GM23248 (cell line): ENCODE results near the gene PSORS1C1. TPM values are rescaled to one million over a fixed set of nuclear protein-coding genes. Genes with fewer than 3 reads are reported as not detected.

Experiments
- DNase-seq: peaks from one replicate; pipeline ENCODE4 v3.0.0-alpha.2; 2015
- H2AFZ ChIP-seq: fragments of 200-600 bp; sonication (generic); 2 replicates; pipeline ENCODE4 v1.6.1; 2016; ENCODE audit warnings: antibody characterized with exemption
- H3F3A ChIP-seq: fragments of 200-600 bp; sonication (generic); 2 replicates; pipeline ENCODE4 v1.6.1; 2016; ENCODE audit warnings: mild to moderate bottlenecking, antibody characterized with exemption, mixed run types; ENCODE audit not compliant: insufficient read depth
- H3K27ac ChIP-seq: fragments of 200-600 bp; sonication (generic); 2 replicates; pipeline ENCODE4 v1.5.1; 2016; ENCODE audit warnings: mild to moderate bottlenecking
- H3K27me3 ChIP-seq: fragments of 200-600 bp; sonication (generic); replicated peaks from 2 replicates; pipeline ENCODE4 v1.6.1; 2016; ENCODE audit warnings: mild to moderate bottlenecking; ENCODE audit not compliant: insufficient read depth
- H3K36me3 ChIP-seq: fragments of 200-600 bp; sonication (generic); 2 replicates; pipeline ENCODE4 v1.6.1; 2016; ENCODE audit warnings: low read depth, mild to moderate bottlenecking
- H3K4me1 ChIP-seq: fragments of 200-600 bp; sonication (generic); 2 replicates; pipeline ENCODE4 v1.6.1; 2016; ENCODE audit warnings: mild to moderate bottlenecking; ENCODE audit not compliant: insufficient read depth
- H3K4me2 ChIP-seq: fragments of 200-600 bp; sonication (generic); one replicate; pipeline ENCODE4 v1.6.1; 2016; ENCODE audit warnings: mild to moderate bottlenecking; ENCODE audit not compliant: unreplicated experiment
- H3K4me3 ChIP-seq: fragments of 200-600 bp; sonication (generic); 2 replicates; pipeline ENCODE4 v1.5.1; 2016; ENCODE audit warnings: mild to moderate bottlenecking
- H3K79me2 ChIP-seq: fragments of 200-600 bp; sonication (generic); 2 replicates; pipeline ENCODE4 v1.6.1; 2016; ENCODE audit warnings: mild to moderate bottlenecking; ENCODE audit not compliant: insufficient read depth
- H3K9ac ChIP-seq: fragments of 200-600 bp; sonication (generic); 2 replicates; pipeline ENCODE4 v1.6.1; 2016; ENCODE audit warnings: mild to moderate bottlenecking
- H3K9me2 ChIP-seq: fragments of 200-600 bp; sonication (generic); 2 replicates; pipeline ENCODE4 v1.6.1; 2016; ENCODE audit warnings: mixed run types, mild to moderate bottlenecking, moderate library complexity; ENCODE audit not compliant: insufficient read depth
- H3K9me3 ChIP-seq: fragments of 200-600 bp; sonication (generic); one replicate; pipeline ENCODE4 v1.6.1; 2017; ENCODE audit warnings: low read depth
- H4K20me1 ChIP-seq: fragments of 200-600 bp; sonication (generic); 2 replicates; pipeline ENCODE4 v1.6.0; 2016; ENCODE audit not compliant: insufficient read depth
- EZH2 ChIP-seq: fragments of 200-600 bp; sonication (generic); IDR thresholded peaks from 2 replicates; pipeline ENCODE4 v1.6.1; 2018; ENCODE audit warnings: antibody characterized with exemption, mild to moderate bottlenecking; ENCODE audit not compliant: insufficient read depth, poor library complexity, severe bottlenecking
- EZH2phosphoT487 ChIP-seq: fragments of 200-600 bp; sonication (generic); IDR thresholded peaks from 2 replicates; pipeline ENCODE4 v1.6.1; 2018; ENCODE audit warnings: antibody characterized with exemption, moderate library complexity, mild to moderate bottlenecking, low read depth; ENCODE audit not compliant: insufficient read depth
- WGBS, 2 experiments: methylation state at CpG; one replicate each; pipeline ENCODE4 v1.1.6; 2015 to 2017; ENCODE audit warnings: low lambda C conversion rate in 2 of 2, low coverage in 1 of 2; ENCODE audit errors: missing lambda C conversion rate in 2 of 2; 5-methylcytosine and 5-hydroxymethylcytosine counted together
- in situ Hi-C: fragments of 300-500 bp; cut with MboI; formaldehyde crosslinking; loops from 2 replicates; pipeline ENCODE4 v1.15.0; 2020
- polyA plus RNA-seq: library from polyadenylated mRNA; unstranded; fragments of >200 nt; fragmentation: Nextera tagmentation; extraction: Ambion mirVana; gene quantifications from 2 replicates; pipeline ENCODE4 v1.2.1, GENCODE V29; 2016
- total RNA-seq: library from RNA; depleted of rRNA; stranded (reverse); fragments of >200 nt; shearing (Covaris generic); gene quantifications from 2 replicates; pipeline ENCODE4 v1.2.3, GENCODE V29; 2014

Gene PSORS1C1
- total and polyA plus RNA-seq, 2 experiments from 2014 or later: 0.22 to 2.6 TPM

GRCh38 chr6:31129130-31129529, 14.5 kb downstream of the PSORS1C1 start:
- Histone ChIP-seq H3K9me2 (no peaks in the 10 kb centered on the region), H3K9me3 (no peaks in the 10 kb centered on the region), H3K27ac (no peak overlapping the region), H3K9ac (no peak overlapping the region), H3K36me3 (no peaks in the 10 kb centered on the region), H3K27me3 (no peaks in the 10 kb centered on the region), H3K4me2 (no peak overlapping the region), H3K4me1 (peaks cover 28% of the 10 kb centered on the region), H3K79me2 (no peaks in the 10 kb centered on the region), H2AFZ (no peak overlapping the region), H3F3A (peaks cover 16% of the 10 kb centered on the region), H4K20me1 (no peaks in the 10 kb centered on the region), H3K4me3 (no peak overlapping the region)
- in situ Hi-C loops: no loop called here
- 80 to 81% methylated on average over 4 of the region's 4 CpGs for WGBS, 2 experiments
- no peak for TF ChIP-seq EZH2phosphoT487
- no peak for TF ChIP-seq EZH2
- DNase-seq: no peak

GRCh38 chr6:31130751-31131150, 16.2 kb downstream of the PSORS1C1 start:
- H3K79me2 ChIP-seq: no peaks in the 10 kb centered on the region
- no peaks in the 10 kb centered on the region for H3K36me3 ChIP-seq
- H3K9me3 ChIP-seq: no peaks in the 10 kb centered on the region
- H3K9ac ChIP-seq: no peak overlapping the region
- 91 to 94% methylated on average over 3 of the region's 3 CpGs for WGBS, 2 experiments
- peaks cover 8% of the 10 kb centered on the region for H3F3A ChIP-seq
- in situ Hi-C loops: no loop called here
- H3K9me2 ChIP-seq: no peaks in the 10 kb centered on the region
- no peak overlapping the region for H3K4me3 ChIP-seq
- no peak overlapping the region for H3K4me2 ChIP-seq
- H3K27ac ChIP-seq: no peak overlapping the region
- no peak overlapping the region for H2AFZ ChIP-seq
- peaks cover 11% of the 10 kb centered on the region for H3K4me1 ChIP-seq
- no peak for TF ChIP-seq EZH2
- no peak for TF ChIP-seq EZH2phosphoT487
- no peaks in the 10 kb centered on the region for H4K20me1 ChIP-seq
- no peak for DNase-seq
- no peaks in the 10 kb centered on the region for H3K27me3 ChIP-seq

DNA sequence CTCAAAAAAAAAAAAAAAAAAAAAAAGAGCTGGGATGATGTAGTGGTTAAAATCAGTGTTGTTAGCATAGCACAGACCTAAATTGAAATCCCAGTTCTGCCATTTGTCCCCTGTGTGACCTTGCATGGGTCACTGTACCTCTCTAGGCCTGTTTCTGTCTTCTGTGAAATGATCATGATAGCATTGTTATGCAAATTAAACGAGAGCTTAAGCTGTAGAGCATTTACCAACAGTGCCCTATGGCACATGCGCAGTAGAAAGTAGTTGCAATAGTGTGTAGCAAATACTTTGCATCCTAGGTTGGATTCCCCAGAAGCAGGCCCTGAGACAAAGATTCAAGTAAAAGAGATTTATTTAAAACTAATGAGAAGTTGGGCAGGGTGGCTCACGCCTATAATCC, 17.0 kb downstream of the PSORS1C1 start:
- peaks cover 2% of the 10 kb centered on the region; the same call in 1 of the 2 replicates for H3F3A ChIP-seq
- H3K36me3 ChIP-seq: no peaks in the 10 kb centered on the region
- TF ChIP-seq EZH2phosphoT487: no peak
- no peak for TF ChIP-seq EZH2
- no peak overlapping the region for H3K4me3 ChIP-seq
- no peak overlapping the region for H3K4me2 ChIP-seq
- in situ Hi-C loops: no loop called here
- no peaks in the 10 kb centered on the region for H3K27me3 ChIP-seq
- no peak overlapping the region for H3K27ac ChIP-seq
- H4K20me1 ChIP-seq: no peaks in the 10 kb centered on the region
- 65 to 76% methylated on average over 3 of the region's 3 CpGs for WGBS, 2 experiments
- no peak for DNase-seq
- no peak overlapping the region for H2AFZ ChIP-seq
- H3K79me2 ChIP-seq: no peaks in the 10 kb centered on the region
- no peaks in the 10 kb centered on the region for H3K9me2 ChIP-seq
- peaks cover 5% of the 10 kb centered on the region for H3K4me1 ChIP-seq
- H3K9me3 ChIP-seq: no peaks in the 10 kb centered on the region
- H3K9ac ChIP-seq: no peak overlapping the region

GRCh38 chr6:31132806-31133205, 18.2 kb downstream of the PSORS1C1 start:
- no peaks in the 10 kb centered on the region for H3K79me2 ChIP-seq
- no peak overlapping the region for H3K4me2 ChIP-seq
- no peak for DNase-seq
- H3K27me3 ChIP-seq: no peaks in the 10 kb centered on the region
- no peak overlapping the region for H3K27ac ChIP-seq
- no peak overlapping the region for H3K9ac ChIP-seq
- TF ChIP-seq EZH2 (no peak), EZH2phosphoT487 (no peak)
- H3K9me3 ChIP-seq: no peaks in the 10 kb centered on the region
- no peak overlapping the region for H2AFZ ChIP-seq
- no peak overlapping the region for H3K4me3 ChIP-seq
- in situ Hi-C loops: no loop called here
- H3K36me3 ChIP-seq: no peaks in the 10 kb centered on the region
- H3F3A ChIP-seq: no peaks in the 10 kb centered on the region
- H4K20me1 ChIP-seq: no peaks in the 10 kb centered on the region
- 53% methylated on average over 5 to 6 of the region's 6 CpGs for WGBS, 2 experiments
- no peaks in the 10 kb centered on the region for H3K9me2 ChIP-seq
- H3K4me1 ChIP-seq: no peaks in the 10 kb centered on the region

DNA sequence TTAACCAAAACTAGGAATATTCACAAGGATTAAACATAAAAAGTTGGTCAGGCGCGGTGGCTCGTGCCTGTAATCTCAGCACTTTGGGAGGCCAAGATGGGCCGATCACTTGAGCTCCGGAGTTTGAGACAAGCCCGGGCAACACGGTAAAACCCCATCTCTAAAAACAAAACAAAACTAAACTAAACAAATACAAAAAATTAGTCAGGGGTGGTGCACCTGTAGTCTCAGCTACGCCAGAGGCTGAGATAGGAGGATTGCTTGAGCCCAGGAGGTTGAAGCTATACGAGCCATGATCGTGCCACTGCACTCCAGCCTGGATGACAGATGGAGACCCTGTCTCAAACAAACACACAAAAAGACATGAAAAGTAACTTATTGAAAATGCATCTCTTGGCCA, 21.1 kb downstream of the PSORS1C1 start:
- H3K27me3 ChIP-seq: no peaks in the 10 kb centered on the region
- no peak overlapping the region for H3K4me2 ChIP-seq
- no peak overlapping the region for H2AFZ ChIP-seq
- 0 out of 2 replicates have a peak, but pooled peaks cover 3% of the 10 kb centered on the region for H3K4me1 ChIP-seq
- H3K9me3 ChIP-seq: no peaks in the 10 kb centered on the region
- H3K9ac ChIP-seq: no peak overlapping the region
- H3K27ac ChIP-seq: no peak overlapping the region
- H3K4me3 ChIP-seq: no peak overlapping the region
- H3F3A ChIP-seq: no peaks in the 10 kb centered on the region
- no peaks in the 10 kb centered on the region for H4K20me1 ChIP-seq
- no peak for TF ChIP-seq EZH2phosphoT487
- no peak for TF ChIP-seq EZH2
- H3K9me2 ChIP-seq: no peaks in the 10 kb centered on the region
- in situ Hi-C loops: loop anchor here (5.0 kb wide), 1 partner anchor 57 kb away; no protein-coding TSS in a partner anchor
- no peak for DNase-seq
- WGBS, 2 experiments: 91 to 97% methylated on average over 10 of the region's 10 CpGs
- no peaks in the 10 kb centered on the region for H3K36me3 ChIP-seq
- no peaks in the 10 kb centered on the region for H3K79me2 ChIP-seq
